GM21390 (cell line): Measurements from ENCODE around the gene AGO3.
"Not testable (repeated sequence)": the region's sequence is repeated elsewhere in the genome, so short reads cannot be mapped to it uniquely, and the experiment has no call there.

ENCODE experiments used
- ATAC-seq: cut with Tn5 transposase; IDR thresholded peaks from one replicate; pipeline ENCODE4 v1.9.1; 2021; ENCODE audit not compliant: unreplicated experiment

AGO3 gene

DNA sequence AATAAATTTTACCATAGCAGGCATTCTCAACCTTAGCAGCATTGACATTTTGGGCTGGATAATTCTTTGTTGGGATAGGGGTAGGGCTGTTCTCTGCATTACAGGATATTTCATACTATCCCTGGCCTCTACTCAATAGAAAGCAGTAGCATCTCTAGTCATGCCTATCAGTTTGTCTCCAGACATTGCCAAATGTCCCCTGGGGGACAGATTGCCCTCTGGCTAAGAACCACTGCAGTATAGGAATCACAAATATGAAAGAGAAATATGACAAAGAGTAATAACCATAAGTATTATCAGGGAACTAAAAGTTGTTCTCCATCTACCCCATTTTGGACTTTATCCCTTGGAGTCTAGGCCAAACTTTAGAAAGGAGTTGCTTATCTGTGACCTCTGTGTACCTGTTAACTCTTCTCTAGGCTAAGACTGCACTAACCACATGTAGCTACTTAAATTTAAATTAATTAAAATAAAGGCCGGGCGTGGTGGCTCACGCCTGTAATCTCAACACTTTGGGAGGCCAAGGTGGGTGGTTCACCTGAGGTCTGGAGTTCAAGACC, 76.1 kb downstream of the AGO3 start:
- no peak for ATAC-seq

DNA sequence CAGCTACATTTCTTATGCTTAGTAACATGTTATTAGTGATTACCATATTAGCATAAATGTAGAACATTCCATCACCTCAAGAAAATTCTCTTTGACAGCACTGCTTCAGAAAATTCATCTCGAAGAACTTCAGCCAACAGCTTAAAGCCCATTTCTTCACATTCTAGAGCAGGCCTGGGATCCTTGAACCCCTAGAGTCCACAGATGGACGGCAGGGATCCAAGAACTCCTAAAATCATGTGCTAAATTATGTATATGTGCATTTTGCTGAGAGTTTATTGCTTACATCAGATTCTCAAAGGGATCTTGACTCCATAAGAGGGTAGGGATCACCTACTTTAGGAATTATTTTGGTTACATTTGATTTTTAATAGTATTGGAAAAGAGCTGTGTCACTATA, 76.8 kb downstream of the AGO3 start:
- no peak for ATAC-seq

DNA sequence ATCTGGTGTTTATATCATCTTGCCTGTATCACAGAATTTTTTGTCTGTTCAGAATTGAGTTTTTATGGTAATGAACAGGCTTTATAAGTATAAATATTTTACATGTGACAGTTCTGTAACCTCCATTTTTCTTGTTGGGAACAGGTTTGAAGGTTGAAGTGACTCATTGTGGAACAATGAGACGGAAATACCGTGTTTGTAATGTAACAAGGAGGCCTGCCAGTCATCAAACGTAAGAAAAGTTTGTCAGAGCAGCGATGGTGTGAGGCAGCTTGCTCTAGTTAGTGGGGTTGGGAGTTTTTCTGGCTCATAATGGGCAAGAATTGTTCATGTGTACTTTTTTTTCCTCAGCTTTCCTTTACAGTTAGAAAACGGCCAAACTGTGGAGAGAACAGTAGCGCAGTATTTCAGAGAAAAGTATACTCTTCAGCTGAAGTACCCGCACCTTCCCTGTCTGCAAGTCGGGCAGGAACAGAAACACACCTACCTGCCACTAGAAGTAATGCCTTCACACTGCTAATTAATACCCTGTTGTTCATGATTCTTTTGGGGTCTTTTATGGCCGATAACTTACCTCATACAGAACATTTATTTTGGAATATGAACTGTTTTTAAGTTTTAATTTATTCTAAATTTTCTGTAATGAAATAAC, 77.8 kb downstream of the AGO3 start:
- ATAC-seq: no peak

DNA sequence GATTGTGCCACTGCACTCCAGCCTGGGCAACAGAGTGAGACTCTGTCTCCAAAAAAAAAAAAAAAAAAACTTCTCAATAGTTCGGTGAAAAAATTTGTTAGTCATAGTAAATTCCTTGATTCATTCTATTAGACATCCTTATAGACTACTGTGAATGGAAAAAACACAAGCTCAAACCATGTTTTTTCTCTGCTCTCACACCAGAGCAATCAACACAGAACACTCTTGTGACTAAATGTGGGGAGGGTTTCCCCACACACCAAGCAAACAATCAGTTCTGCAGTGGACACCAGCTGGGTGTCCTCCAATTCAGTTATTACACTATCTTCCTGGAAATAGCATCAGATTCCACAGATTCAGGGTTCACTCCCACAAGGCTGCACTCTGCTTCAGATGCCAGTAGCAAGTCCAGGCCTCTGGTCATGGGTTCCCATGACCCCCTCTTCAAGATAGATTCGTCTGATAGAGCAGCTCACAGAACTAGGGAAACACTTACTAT, 83.9 kb downstream of the AGO3 start:
- ATAC-seq: no peak

DNA sequence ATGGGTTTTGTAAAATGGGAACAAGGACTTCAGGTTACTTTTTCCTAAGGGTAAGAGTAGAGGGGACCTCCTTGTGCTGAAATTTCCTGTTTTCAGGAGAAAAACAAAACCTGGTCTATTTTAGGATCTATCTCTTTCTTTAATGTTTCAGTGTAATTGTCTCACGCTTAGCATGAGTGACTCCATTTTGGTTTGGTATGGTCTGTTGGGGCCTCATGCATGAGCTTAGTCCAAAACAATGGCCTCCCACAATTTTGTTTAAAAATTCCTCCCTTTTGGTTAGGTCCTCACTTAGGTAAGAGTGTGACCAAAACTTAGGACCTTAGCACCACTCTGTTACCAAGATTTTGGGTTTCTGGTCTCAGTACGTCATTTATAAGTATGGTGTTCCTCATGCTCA, 85.8 kb downstream of the AGO3 start:
- ATAC-seq: no peak

DNA sequence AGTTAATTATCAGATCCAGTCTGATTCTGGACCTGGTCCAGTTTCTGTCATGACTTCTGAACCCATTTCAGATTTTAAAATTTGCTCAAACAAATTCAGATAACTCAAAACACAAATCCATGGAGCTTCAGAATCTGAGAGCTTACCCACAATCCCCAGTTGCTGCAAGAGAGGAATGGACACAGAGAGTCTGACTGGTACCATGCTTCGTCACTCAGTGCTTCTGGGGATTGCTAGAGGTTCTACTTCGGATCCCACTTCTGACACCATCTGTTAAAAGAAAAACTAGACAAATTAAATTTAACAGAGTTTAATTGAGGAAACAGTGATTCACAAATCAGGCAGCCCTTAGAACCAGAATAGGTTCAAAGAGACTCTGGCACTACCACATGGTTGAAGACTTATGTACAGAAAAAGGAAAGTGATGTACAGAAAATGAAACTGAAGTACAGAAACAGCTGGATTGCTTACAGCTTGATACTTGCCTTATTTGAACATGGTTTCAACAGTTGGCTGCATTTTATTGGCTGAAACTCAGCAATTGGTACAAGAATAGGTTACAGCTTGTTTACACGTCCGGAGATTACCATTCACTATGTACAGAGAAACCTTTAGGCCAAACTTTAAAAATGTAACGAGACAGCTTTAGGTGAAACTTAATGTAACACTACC, 92.3 kb downstream of the AGO3 start:
- no peak for ATAC-seq

DNA sequence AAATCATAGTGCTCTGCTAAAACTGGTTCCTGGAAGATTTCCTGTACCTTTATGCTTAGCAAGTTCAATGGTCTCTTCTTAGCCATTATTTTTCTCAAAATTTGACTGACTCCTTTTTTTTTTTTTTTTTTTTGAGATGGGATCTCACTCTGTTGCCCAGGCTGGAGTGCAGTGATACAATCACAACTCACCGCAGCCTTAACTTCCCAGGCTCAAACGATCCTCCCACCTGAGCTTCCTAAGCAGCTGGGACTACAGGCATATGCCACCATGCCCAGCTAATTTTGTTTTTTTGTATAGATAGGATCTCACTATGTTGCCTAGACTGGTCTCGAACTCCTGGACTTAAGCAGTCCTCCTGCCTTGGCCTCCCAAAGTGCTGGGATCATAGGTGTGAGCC, 93.1 kb downstream of the AGO3 start:
- not testable (repeated sequence) for ATAC-seq

DNA sequence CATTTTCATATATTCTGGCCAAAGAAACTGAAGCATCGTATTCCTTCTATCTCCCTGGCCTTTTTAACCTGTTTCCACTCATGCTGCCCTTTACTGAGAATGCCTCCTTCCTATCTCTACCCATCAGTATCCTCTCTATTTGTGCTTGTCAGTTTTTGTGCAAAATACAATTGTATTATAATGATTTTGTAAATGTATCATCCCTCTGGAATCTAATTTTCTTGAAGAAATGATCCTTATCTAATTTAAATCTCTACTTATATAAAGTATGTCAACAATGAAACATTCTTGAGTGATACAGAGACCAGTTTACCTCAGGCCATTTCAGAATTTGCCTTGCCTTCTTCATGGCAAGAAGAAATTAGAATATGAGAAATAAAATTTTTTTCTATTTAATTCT, 93.9 kb downstream of the AGO3 start:
- no peak for ATAC-seq

DNA sequence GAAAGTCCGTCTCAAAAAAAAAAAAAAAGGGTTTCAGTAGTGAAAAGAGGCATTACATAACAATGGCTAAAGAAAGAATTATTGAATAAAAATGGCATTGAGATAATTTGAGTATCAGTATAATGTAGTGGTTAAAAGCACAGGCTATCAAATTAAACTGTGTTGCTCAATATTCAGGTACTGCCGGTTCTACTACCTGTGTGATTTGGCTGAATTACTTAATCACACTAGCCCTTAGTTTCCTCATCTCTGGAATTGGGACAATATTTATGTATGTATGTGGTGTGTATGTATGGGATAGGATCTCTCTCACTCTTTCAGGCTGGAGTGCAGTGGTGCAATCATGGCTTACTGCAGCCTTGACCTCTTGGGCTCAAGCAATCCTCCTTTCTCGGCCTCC, 96.9 kb downstream of the AGO3 start:
- no peak for ATAC-seq

DNA sequence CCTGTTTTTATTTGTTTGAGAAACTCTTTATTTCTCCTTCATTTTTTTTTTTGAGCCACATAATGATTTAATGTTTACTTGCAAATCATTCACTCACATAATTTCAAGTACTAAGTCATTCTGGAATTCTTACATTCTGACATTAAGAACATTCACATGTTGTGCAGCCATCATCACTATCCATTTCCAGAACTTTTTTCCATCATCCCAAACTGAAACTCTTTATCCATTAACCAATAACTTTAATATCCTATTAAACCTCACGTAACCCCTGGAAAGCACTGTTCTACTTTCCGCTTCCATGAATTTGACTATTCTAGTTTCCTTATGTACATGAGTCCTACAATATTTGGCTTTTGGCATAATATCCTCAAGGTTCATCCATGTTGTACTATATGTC, 100.5 kb downstream of the AGO3 start:
- ATAC-seq: no peak

DNA sequence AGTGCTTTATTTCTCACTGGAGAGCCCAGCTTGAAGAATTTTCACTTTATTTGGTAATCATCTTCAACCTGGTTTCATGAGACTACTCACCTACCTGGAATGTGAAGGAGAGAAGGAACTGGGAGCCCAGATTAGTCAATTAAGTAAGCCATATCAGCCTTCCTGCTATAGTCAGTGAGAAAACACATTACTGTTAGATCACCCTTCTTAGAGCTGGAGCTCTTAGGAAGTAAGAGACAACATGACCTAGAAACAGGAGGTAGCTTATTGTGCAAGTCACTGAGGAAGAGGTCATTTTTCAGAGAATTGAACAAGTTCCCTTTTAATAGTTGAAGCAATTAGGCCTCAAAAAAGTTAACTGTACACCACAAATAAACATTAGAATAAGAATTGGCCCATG, 103.8 kb downstream of the AGO3 start:
- no peak for ATAC-seq

DNA sequence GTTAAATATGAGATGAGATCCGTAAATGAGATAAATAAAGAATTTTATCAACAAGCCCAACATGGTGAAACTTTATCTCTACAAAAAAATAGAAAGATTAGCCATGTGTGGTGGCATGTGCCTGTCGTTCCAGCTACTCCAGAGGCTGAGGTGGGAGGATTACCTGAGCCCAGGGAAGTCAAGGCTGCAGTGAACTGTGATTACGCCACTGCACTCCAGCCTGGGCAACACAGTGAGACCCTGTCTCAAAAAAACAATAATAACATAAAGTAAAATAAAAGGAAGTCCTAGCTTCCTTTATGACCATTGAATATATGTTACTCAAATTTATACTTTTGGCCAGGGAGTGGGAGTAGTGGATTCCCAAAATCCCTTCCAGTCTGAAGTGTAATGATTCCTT, 104.2 kb downstream of the AGO3 start:
- ATAC-seq: no peak

DNA sequence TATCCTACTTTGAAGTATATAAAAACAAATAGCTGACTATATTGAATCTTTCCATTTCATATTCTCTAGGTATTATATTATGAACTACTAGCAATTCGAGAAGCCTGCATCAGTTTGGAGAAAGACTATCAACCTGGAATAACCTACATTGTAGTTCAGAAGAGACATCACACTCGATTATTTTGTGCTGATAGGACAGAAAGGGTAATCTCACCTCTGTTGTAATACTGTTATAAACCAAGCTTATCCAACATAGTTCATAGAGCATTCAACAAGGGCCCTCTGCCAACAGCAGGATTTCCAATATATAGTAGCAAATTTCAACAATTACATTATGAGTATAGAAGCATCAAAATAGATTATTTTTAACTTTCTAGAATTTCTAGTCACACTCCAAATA, 109.3 kb downstream of the AGO3 start:
- ATAC-seq: no peak

DNA sequence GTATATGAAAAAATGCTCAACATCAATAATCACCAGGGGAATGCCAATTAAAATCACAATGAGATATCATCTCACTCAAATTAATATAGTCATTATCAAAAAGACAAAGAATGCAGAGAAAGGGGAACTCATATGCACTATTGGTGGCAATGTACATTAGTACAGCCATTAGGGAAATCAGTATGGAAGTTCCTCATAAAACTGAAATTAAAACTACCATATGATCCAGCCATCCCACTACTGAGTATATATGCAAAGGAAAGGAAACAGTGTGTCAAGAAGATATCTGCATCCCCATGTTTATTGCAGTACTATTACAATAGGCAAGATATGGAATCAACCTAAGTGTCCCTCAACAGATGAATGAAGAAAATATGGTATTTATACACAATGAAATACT, 120.9 kb downstream of the AGO3 start:
- no peak for ATAC-seq

DNA sequence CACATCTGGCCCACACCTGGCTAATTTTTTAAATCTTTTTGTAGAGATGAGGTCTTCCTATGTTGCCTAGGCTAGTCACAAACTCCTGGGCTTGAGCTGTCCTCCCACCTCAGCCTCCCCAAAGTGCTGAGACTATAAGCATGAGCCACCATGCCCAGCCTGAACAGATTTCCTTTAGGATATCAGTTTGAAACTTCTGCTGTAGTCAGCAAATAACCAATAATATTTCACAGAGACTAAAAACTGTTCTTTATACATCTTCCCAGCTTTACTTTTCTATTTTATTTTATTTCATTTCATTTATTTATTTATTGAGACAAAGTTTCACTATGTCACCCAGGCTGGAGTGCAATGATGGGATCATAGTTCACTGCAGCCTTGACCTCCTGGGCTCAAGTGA, 123.1 kb downstream of the AGO3 start:
- no peak for ATAC-seq

DNA sequence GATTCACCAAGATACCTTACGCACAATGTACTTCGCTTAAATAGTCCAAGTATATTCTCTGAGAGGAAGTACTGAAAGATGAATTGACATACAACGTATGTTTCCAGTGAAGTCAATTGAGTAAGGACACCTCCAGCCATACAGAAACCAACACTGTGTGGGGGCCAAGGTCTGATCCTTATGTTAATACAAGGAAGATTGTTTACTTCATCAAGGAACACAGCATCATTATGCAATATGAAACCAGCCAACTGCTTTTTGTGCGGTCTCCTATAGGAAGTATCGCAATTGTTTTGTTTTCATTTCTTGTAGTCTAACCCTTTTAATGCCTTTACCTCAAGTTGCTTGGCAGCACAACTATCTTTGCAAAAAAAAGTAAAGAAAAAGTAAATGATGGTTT, 124.8 kb downstream of the AGO3 start:
- ATAC-seq: no peak

DNA sequence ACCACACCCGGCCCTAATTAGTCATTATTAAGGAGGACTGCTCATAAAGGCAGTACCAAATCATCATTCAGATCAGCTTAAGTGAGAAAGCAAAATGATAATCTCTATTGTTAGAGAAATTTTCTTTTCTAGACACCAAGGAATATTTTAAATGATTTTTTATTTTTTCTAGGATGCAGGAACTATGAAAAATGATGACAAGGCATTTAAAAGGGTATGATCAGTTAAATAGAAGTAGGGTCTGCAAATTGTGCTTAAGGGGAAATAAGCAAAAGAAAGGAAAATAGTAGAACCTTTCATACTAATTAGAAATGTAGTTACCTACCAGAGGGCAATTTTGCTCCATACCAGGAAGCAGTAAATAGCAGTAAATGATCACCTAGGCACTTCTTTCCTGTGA, 131.4 kb downstream of the AGO3 start:
- no peak for ATAC-seq

DNA sequence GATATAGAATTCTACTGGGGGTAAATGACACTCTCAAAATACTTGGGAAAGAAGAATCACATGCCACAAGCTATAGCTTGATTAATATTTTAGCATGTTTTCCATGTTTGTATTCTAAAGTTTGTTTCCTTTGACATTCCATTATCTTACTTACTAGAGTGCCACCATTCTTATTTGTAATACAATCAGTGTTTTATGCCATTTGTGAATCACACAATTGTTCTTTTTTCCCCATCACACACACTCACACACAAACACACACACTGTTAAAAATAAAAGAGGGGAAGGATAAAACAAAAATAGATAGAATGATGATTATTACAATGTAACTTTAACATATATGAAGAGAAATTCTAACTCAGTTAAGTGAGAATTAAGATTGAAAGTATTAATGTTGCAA, 137.0 kb downstream of the AGO3 start:
- no peak for ATAC-seq

DNA sequence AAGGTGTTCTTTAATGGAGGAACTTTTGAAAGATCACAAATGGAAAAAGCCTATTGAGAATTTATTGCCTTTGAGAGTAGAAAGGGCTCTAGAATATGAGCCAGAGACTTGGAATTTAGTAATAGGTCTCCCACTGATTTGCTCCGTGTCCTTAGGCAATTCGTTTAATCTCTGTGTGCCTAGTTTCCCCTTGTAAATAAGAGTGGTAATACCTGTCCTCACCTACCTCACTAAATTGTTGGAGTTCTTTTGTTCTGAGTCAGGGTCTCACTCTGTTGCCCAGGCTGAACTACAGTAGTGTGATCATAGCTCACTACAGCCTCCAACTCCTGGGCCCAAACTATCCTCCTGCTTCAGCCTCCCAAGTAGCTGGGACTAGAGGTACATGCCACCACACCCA, 138.0 kb downstream of the AGO3 start:
- no peak for ATAC-seq

DNA sequence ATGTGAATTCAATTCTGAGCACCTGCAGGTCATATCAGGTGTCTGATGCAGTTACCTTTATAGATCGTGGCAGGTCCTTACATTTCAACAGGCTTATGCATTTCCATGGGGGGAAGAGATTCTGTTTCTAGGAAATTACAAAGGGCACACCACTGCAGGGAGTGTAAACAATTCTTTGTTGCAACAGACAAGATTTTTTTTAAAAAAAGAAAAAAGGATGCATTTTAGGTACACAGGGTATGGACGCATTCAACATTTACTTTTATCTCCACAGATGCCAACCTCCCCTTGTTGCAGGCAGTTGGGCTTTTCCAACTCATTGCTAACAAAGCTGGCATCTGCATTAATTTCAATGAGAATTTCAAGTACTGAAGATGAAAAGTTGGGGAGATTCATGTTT, 139.4 kb downstream of the AGO3 start:
- ATAC-seq: no peak

DNA sequence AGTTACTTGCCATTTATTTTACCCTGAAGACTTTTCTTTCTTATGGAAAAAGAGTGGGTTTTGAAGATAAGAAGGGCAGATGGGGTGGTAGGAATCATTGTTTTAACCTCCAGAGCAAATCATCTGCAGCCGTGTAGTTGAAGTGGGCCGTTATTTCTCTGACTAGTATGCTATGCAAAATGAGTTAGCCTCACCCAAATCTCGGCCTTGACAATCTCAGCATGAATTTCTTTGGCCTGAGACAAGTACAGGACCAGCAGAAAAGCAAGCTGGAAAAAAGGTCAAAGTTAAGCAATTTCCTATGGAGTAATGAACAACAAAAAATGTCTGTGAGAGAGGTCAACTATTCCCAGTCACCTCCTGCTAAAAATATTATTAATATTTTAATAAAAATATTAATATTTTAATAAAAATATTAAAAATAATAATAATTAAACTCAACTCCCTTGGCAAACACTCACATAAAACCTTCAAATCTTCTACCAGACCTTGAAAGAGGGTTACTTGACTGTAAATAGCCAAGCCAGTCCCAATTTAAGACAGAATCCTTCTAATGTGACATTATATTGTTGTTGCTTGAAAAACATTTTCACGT, 146.2 kb downstream of the AGO3 start:
- no peak for ATAC-seq

DNA sequence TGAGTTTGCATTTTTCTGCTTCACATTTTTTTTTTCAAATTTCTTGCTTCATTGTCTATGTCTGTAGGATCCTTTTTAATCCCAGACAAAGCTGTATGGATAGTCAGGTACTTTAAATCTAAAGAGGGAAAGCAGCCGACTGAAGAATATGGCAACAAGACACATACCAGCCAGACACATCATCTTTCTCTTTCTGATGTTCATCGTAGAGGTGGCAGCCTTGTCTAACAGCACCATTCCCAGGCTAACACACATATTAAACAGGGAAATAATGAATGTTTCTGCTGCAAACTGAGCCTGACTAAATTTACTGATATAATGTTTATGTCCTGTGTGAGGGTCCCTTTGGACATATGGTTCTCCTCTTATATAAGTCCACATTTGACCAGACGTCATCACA, 149.3 kb downstream of the AGO3 start:
- ATAC-seq: no peak
